ENCODE results near the gene CCDC78. TPM values are rescaled to one million over a fixed set of nuclear protein-coding genes. Genes with fewer than 3 reads are reported as not detected.

The CCDC78 gene
- total RNA-seq, 2 experiments from 2014 or later: 1.2 to 2.7 TPM

DNA sequence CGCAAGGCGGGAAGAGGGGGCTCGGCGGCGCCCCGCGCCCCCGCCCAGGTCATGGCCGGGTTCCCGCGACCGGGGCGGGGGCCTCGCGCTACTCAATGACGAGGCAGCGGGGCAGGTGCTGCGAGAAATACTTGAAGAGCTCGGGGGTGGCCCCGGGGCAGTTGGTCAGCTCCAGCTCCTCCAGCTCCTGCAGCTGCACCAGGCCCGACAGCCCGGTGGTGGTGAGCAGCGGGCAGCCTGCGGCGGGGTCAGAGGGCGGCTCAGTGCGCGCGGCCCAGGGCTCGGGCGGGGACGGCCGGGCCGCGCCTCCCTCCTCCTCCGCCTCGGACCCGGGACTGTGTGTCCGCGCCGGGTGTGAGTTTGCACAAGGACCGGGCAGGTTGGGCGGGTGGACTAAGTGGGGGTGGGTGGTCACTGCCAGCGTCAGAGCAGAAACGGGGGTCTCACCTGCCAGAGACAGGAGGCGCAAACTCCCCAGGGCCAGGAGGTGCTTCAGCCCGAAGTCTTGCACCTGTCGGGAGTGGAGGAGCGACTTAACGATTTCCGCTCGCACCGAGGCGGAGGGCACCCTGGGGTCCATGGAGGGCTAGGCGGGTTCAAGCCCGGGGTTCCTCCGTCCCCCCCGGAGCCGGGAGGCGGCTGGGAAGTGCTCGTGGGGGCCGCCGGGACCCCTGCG lies 31.9 kb downstream of the CCDC78 start:
- H3K4me3 ChIP-seq (ENCODE audit: low read length): peak overlapping the region; percentile 69
- H3K36me3 ChIP-seq (ENCODE audit: insufficient read depth, low read length): no peaks in the 10 kb centered on the region
- no peaks in the 10 kb centered on the region for H3K27me3 ChIP-seq (ENCODE audit: control insufficient read depth in 1 of 2, insufficient read depth in 2 of 2, low read length in 2 of 2)
- intact Hi-C loops (cut with DNase I, micrococcal nuclease): loop anchor here in 1 of 2 experiments (10.0 kb wide), 2 partner anchors 720 to 1270 kb away; partner anchors contain the start of genes RNF151, RPS2 and UNKL
- no peaks in the 10 kb centered on the region for H3K9me3 Mint-ChIP-seq
- ChIA-PET POLR2A (interaction anchor here (0.8 to 4.1 kb wide), 7 partner anchors 10 to 270 kb away, joined by 3 to 55 read pairs (median 12); partner anchors contain the start of genes ANTKMT, JMJD8, METRN and METTL26), CTCF (interaction anchor here (1.7 to 2.0 kb wide), 2 partner anchors 27 to 47 kb away, joined by 6 to 8 read pairs; partner anchors contain the start of genes CIAO3 and RHOT2)
- H3K9me3 ChIP-seq (ENCODE audit: control insufficient read depth in 1 of 2, insufficient read depth in 1 of 2, low read length in 2 of 2): peaks cover 0 to 7% of the 10 kb centered on the region in 2 experiments
- H3K4me1 ChIP-seq (ENCODE audit: insufficient read depth, low read length): peaks cover 58% of the 10 kb centered on the region
- peaks cover 22% of the 10 kb centered on the region for H3K4me1 Mint-ChIP-seq (ENCODE audit: low read depth)
- ATAC-seq (ENCODE audit: poor library complexity) (no peak), DNase-seq (peak in 3 of 14 experiments; percentile 32 to 64 (median 54))
- TF ChIP-seq, protein P1, sequence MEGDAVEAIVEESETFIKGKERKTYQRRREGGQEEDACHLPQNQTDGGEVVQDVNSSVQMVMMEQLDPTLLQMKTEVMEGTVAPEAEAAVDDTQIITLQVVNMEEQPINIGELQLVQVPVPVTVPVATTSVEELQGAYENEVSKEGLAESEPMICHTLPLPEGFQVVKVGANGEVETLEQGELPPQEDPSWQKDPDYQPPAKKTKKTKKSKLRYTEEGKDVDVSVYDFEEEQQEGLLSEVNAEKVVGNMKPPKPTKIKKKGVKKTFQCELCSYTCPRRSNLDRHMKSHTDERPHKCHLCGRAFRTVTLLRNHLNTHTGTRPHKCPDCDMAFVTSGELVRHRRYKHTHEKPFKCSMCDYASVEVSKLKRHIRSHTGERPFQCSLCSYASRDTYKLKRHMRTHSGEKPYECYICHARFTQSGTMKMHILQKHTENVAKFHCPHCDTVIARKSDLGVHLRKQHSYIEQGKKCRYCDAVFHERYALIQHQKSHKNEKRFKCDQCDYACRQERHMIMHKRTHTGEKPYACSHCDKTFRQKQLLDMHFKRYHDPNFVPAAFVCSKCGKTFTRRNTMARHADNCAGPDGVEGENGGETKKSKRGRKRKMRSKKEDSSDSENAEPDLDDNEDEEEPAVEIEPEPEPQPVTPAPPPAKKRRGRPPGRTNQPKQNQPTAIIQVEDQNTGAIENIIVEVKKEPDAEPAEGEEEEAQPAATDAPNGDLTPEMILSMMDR (IDR thresholded peaks at IDR 0.05): no peak
- no peaks in the 10 kb centered on the region for H3K27me3 Mint-ChIP-seq
- peak overlapping the region; percentile 70 for H3K4me3 Mint-ChIP-seq
- peaks cover 5% of the 10 kb centered on the region for H3K36me3 Mint-ChIP-seq (ENCODE audit: low read depth)
- no peak overlapping the region for H3K27ac ChIP-seq (ENCODE audit: low read depth in 1 of 2, low read length in 2 of 2)
- no peak overlapping the region for H3K27ac Mint-ChIP-seq

DNA sequence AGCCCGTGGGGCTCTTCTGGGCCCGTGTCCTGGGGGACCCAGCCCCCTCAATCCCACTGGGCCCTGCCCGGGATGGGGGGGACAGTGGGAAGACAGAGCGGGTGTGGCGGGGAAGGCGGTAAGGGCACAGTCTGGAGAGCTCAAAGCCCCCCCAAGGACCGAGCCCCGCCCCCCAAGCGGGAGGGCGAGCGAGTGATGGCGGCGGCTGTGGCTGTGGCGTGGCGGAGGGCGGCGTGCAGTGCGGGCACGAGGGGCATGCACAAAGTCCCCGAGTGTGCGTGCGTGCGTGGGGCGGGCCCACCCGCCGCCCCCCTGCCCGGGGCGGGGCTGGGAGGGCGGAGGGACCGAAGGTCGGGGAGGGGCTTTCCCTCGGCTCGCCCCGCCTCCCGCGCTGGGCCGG lies 32.5 kb downstream of the CCDC78 start:
- H3K36me3 ChIP-seq (ENCODE audit: insufficient read depth, low read length): no peaks in the 10 kb centered on the region
- ChIA-PET POLR2A (interaction anchor here (1.8 to 4.1 kb wide), 3 partner anchors 10 to 27 kb away, joined by 6 to 55 read pairs (median 7); partner anchors contain the start of genes ANTKMT, JMJD8 and STUB1), CTCF (no interaction called here)
- no peak overlapping the region for H3K27ac ChIP-seq (ENCODE audit: low read depth in 1 of 2, low read length in 2 of 2)
- Mint-ChIP-seq H3K27ac (no peak overlapping the region), H3K36me3 (ENCODE audit: low read depth) (peaks cover 5% of the 10 kb centered on the region), H3K27me3 (no peaks in the 10 kb centered on the region), H3K9me3 (no peaks in the 10 kb centered on the region), H3K4me3 (peak overlapping the region; percentile 80), H3K4me1 (ENCODE audit: low read depth) (peaks cover 22% of the 10 kb centered on the region)
- peak in 5 of 14 experiments; percentile 35 to 82 (median 49) for DNase-seq
- ATAC-seq (ENCODE audit: poor library complexity): peak; percentile 28
- H3K4me1 ChIP-seq (ENCODE audit: insufficient read depth, low read length): peaks cover 58% of the 10 kb centered on the region
- TF ChIP-seq, protein P1 (IDR thresholded peaks at IDR 0.05): no peak
- no peak overlapping the region for H3K4me3 ChIP-seq (ENCODE audit: low read length)
- intact Hi-C loops (cut with DNase I, micrococcal nuclease): loop anchor here in 1 of 2 experiments (10.0 kb wide), 2 partner anchors 721 to 1271 kb away; partner anchors contain the start of genes RNF151, RPS2 and UNKL
- H3K27me3 ChIP-seq (ENCODE audit: control insufficient read depth in 1 of 2, insufficient read depth in 2 of 2, low read length in 2 of 2): no peaks in the 10 kb centered on the region
- H3K9me3 ChIP-seq (ENCODE audit: control insufficient read depth in 1 of 2, insufficient read depth in 1 of 2, low read length in 2 of 2): peaks cover 0 to 7% of the 10 kb centered on the region in 2 experiments

DNA sequence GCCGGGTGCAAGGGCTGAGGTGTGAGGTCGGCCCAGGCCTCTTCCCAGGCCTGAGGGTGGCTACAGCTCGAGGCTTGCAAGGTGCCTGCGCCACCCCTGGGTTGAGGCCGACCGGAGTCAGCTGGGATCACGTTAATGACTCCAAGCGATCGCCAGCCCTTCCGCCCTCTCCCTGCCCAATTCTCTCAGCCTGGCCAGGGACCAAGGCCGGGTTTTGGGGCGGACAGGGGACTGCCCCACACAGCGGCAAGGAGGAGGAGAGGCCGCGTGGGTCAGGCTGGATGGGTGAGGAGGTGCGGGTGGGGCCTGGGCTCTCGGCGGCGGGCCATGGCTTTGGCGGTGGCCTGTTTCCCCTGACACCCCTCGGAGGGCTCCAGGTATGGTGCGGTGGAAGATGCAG lies 32.9 kb downstream of the CCDC78 start:
- peak in 1 of 14 experiments; percentile 57 for DNase-seq
- peaks cover 22% of the 10 kb centered on the region for H3K4me1 Mint-ChIP-seq (ENCODE audit: low read depth)

More for the DNA sequence above, 32.9 kb downstream of the CCDC78 start:
- Mint-ChIP-seq H3K27me3 (no peaks in the 10 kb centered on the region), H3K9me3 (no peaks in the 10 kb centered on the region), H3K27ac (no peak overlapping the region), H3K36me3 (ENCODE audit: low read depth) (peaks cover 5% of the 10 kb centered on the region), H3K4me3 (peak overlapping the region; percentile 80)
- intact Hi-C loops (cut with DNase I, micrococcal nuclease): loop anchor here in 1 of 2 experiments (10.0 kb wide), 2 partner anchors 721 to 1271 kb away; partner anchors contain the start of genes RNF151, RPS2 and UNKL
- H3K4me1 ChIP-seq (ENCODE audit: insufficient read depth, low read length): peaks cover 58% of the 10 kb centered on the region
- no peaks in the 10 kb centered on the region for H3K27me3 ChIP-seq (ENCODE audit: control insufficient read depth in 1 of 2, insufficient read depth in 2 of 2, low read length in 2 of 2)
- no peak for ATAC-seq (ENCODE audit: poor library complexity)
- H3K9me3 ChIP-seq (ENCODE audit: control insufficient read depth in 1 of 2, insufficient read depth in 1 of 2, low read length in 2 of 2): peaks cover 0 to 7% of the 10 kb centered on the region in 2 experiments
- no peak overlapping the region for H3K4me3 ChIP-seq (ENCODE audit: low read length)
- H3K36me3 ChIP-seq (ENCODE audit: insufficient read depth, low read length): no peaks in the 10 kb centered on the region
- ChIA-PET POLR2A (interaction anchor here (1.8 to 4.1 kb wide), 3 partner anchors 9 to 28 kb away, joined by 6 to 55 read pairs (median 7); partner anchors contain the start of genes ANTKMT, JMJD8 and STUB1), CTCF (no interaction called here)
- H3K27ac ChIP-seq (ENCODE audit: low read depth in 1 of 2, low read length in 2 of 2): no peak overlapping the region
- TF ChIP-seq, protein P1 (IDR thresholded peaks at IDR 0.05): no peak
